Stimulated activated CD4-positive, alpha-beta T cell treated with anti-CD3 and anti-CD28 coated beads, Interleukin-1b, Interleukin-23, amount 100 ng/mL, for 1 hour (primary cell): ENCODE results near the gene CYP3A4.
"Not testable (repeated sequence)": the region's sequence is repeated elsewhere in the genome, so short reads cannot be mapped to it uniquely, and the experiment has no call there.

Experiments
- DNase-seq, 2 donors: peaks; one replicate each; pipeline ENCODE4 v3.0.0-alpha.2; 2020; ENCODE audit warnings: low read depth in 2 of 2

The CYP3A4 gene

GRCh38 chr7:99752356-99752755 is 31.6 kb downstream of the CYP3A4 start:
- DNase-seq, result no peak

GRCh38 chr7:99751322-99752052 is 32.5 kb downstream of the CYP3A4 start:
- DNase-seq, result not testable (repeated sequence)

- DNase-seq, result no peak
Observed at GRCh38 chr7:99748846-99749579, 35.0 kb downstream of the CYP3A4 start.

GRCh38 chr7:99746915-99747314 is 37.1 kb downstream of the CYP3A4 start:
- DNase-seq, result not testable (repeated sequence)

- DNase-seq, result not testable (repeated sequence)
Observed at GRCh38 chr7:99745395-99745794, 38.6 kb downstream of the CYP3A4 start.

- no peak for DNase-seq
Observed at GRCh38 chr7:99742737-99743394, 41.1 kb downstream of the CYP3A4 start.

- DNase-seq, result no peak
Observed at GRCh38 chr7:99741441-99741795, 42.6 kb downstream of the CYP3A4 start.

- no peak for DNase-seq
Observed at GRCh38 chr7:99740573-99741440, 43.2 kb downstream of the CYP3A4 start.

GRCh38 chr7:99739699-99740572 is 44.0 kb downstream of the CYP3A4 start:
- no peak for DNase-seq

- DNase-seq, result no peak
Observed at GRCh38 chr7:99737726-99738125, 46.3 kb downstream of the CYP3A4 start.

GRCh38 chr7:99736667-99737066 is 47.3 kb downstream of the CYP3A4 start:
- not testable (repeated sequence) for DNase-seq

GRCh38 chr7:99734987-99735386 is 49.0 kb downstream of the CYP3A4 start, which contains the start of gene CYP3A7:
Gene CYP3A7 (minus strand): TSS chr7:99735196. CDS start chr7:99735093, 103 bp downstream.
- DNase-seq, result no peak

GRCh38 chr7:99733448-99733847 is 50.5 kb downstream of the CYP3A4 start:
- DNase-seq, result no peak

GRCh38 chr7:99733003-99733402 is 51.0 kb downstream of the CYP3A4 start:
- DNase-seq, result no peak

GRCh38 chr7:99731638-99732374 is 52.2 kb downstream of the CYP3A4 start:
- no peak for DNase-seq

GRCh38 chr7:99730992-99731391 is 53.0 kb downstream of the CYP3A4 start:
- DNase-seq, result no peak

GRCh38 chr7:99730238-99730810 is 53.7 kb downstream of the CYP3A4 start:
- DNase-seq, result no peak

GRCh38 chr7:99729486-99730237 is 54.3 kb downstream of the CYP3A4 start:
- no peak for DNase-seq

GRCh38 chr7:99728615-99729014 is 55.4 kb downstream of the CYP3A4 start:
- DNase-seq, result no peak
